Measurements from ENCODE around the gene HIVEP2. TPM values are rescaled to one million over a fixed set of nuclear protein-coding genes. Genes with fewer than 3 reads are reported as not detected.

HIVEP2 gene
- total and polyA plus RNA-seq, 9 donors: 8.4 to 58.9 (median 32.1) TPM

- no peak for DNase-seq
- Histone ChIP-seq H3K27me3 (no peaks in the 10 kb centered on the region), H3K36me3 (no peaks in the 10 kb centered on the region), H3K9me3 (no peaks in the 10 kb centered on the region), H3K4me3 (no peak overlapping the region), H3K27ac (no peak overlapping the region), H3K4me1 (ENCODE audit: insufficient read depth) (no peaks in the 10 kb centered on the region)
- TF ChIP-seq CTCF (IDR thresholded peaks at IDR 0.05) (no peak), EP300 (IDR thresholded peaks at IDR 0.05) (no peak), POLR2A (IDR thresholded peaks at IDR 0.05) (no peak)
- intact Hi-C loops (cut with DNase I): no loop called here
- WGBS, 3 donors: 60 to 70% (median 63%) methylated on average over 4 of the region's 4 CpGs
These were observed 209.8 kb downstream of the HIVEP2 start for GRCh38 chr6:142735204-142735603.

- TF ChIP-seq POLR2A (IDR thresholded peaks at IDR 0.05) (no peak), EP300 (IDR thresholded peaks at IDR 0.05) (no peak), CTCF (IDR thresholded peaks at IDR 0.05) (no peak)
- intact Hi-C loops (cut with DNase I): no loop called here
- H3K27me3 ChIP-seq: no peaks in the 10 kb centered on the region
- DNase-seq: no peak
- no peaks in the 10 kb centered on the region for H3K9me3 ChIP-seq
- no peaks in the 10 kb centered on the region for H3K36me3 ChIP-seq
- peaks cover 3% of the 10 kb centered on the region for H3K4me1 ChIP-seq (ENCODE audit: insufficient read depth)
- H3K27ac ChIP-seq: no peak overlapping the region
- H3K4me3 ChIP-seq: no peak overlapping the region
These were observed 212.2 kb downstream of the HIVEP2 start for GRCh38 chr6:142732790-142733189.

- no peaks in the 10 kb centered on the region for H3K27me3 ChIP-seq
- H3K27ac ChIP-seq: no peak overlapping the region
- H3K4me3 ChIP-seq: no peak overlapping the region
- H3K9me3 ChIP-seq: no peaks in the 10 kb centered on the region
- no peak for DNase-seq
- intact Hi-C loops (cut with DNase I): no loop called here
- 90 to 91% (median 91%) methylated on average over 5 of the region's 5 CpGs for WGBS, 3 donors
- H3K4me1 ChIP-seq (ENCODE audit: insufficient read depth): peaks cover 3% of the 10 kb centered on the region
- TF ChIP-seq EP300 (IDR thresholded peaks at IDR 0.05) (no peak), POLR2A (IDR thresholded peaks at IDR 0.05) (no peak), CTCF (IDR thresholded peaks at IDR 0.05) (no peak)
- no peaks in the 10 kb centered on the region for H3K36me3 ChIP-seq
These were observed 213.4 kb downstream of the HIVEP2 start for GRCh38 chr6:142731611-142732010.

GRCh38 chr6:142729618-142730017 lies 215.4 kb downstream of the HIVEP2 start:
- Histone ChIP-seq H3K27me3 (no peaks in the 10 kb centered on the region), H3K9me3 (no peaks in the 10 kb centered on the region), H3K27ac (no peak overlapping the region), H3K36me3 (no peaks in the 10 kb centered on the region), H3K4me1 (ENCODE audit: insufficient read depth) (peaks cover 3% of the 10 kb centered on the region), H3K4me3 (no peak overlapping the region)
- intact Hi-C loops (cut with DNase I): no loop called here
- TF ChIP-seq CTCF (IDR thresholded peaks at IDR 0.05) (no peak), EP300 (IDR thresholded peaks at IDR 0.05) (no peak), POLR2A (IDR thresholded peaks at IDR 0.05) (no peak)
- no peak for DNase-seq
- 61 to 65% (median 61%) methylated on average over 4 of the region's 4 CpGs for WGBS, 3 donors
